ENCODE data around the gene CBLN1. TPM values are rescaled to one million over a fixed set of nuclear protein-coding genes. Genes with fewer than 3 reads are reported as not detected.

The CBLN1 gene
- total RNA-seq (not detected), polyA plus RNA-seq (not detected)

DNA sequence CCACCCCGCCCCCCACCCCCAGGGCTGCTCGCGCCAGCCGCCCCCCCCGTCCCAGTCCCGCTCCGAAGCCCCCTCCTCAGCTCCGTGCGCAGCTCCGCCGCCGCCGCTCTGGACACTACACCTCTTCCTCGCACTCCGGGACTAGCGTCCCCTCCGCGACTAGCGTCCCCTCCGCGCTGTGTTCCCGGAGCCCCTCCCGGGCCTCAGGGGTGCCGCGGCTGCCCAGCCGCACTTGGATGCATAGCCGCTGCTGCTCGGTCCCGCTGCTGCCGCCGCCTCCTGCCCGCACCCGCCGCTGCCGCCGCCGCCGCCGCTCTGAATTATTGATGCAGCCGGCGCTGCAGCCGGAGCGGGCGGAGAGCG lies at the start of gene CBLN1:
Gene CBLN1, minus strand, starts transcription at position 359 of the 363 bp plus-strand sequence. CDS start 373 bp downstream, outside the sequence.
- no peak within 1 kb of the TSS for H3K27ac ChIP-seq (ENCODE audit: low read depth, low read length)
- H3K9me3 Mint-ChIP-seq = peaks cover 0 to 11% (median 7%) of the 10 kb centered on the region in 5 donors
- no peak within 1 kb of the TSS for H3K4me3 ChIP-seq (ENCODE audit: low read length)
- no peak within 1 kb of the TSS for H3K27ac Mint-ChIP-seq
- H3K36me3 Mint-ChIP-seq = no peaks in the 10 kb centered on the region
- peak within 1 kb of the TSS in 6 of 7 donors; percentile 39 to 74 (median 54) for H3K4me3 Mint-ChIP-seq
- peaks cover 4 to 10% (median 5%) of the 10 kb centered on the region in 3 donors for H3K4me1 Mint-ChIP-seq
- CTCF ChIA-PET = no interaction called here
- H3K27me3 ChIP-seq (ENCODE audit: insufficient read depth, low read length, poor library complexity, severe bottlenecking) = peaks cover 14% of the 10 kb centered on the region
- POLR2A ChIA-PET = no interaction called here
- H3K9me3 ChIP-seq (ENCODE audit: low read length) = no peaks in the 10 kb centered on the region
- peaks cover 44 to 71% of the 10 kb centered on the region in 2 donors for H3K27me3 Mint-ChIP-seq
- H3K36me3 ChIP-seq (ENCODE audit: insufficient read depth, low read length) = no peaks in the 10 kb centered on the region
- DNase-seq = no peak
- H3K4me1 ChIP-seq (ENCODE audit: insufficient read depth, low read length) = no peaks in the 10 kb centered on the region

DNA sequence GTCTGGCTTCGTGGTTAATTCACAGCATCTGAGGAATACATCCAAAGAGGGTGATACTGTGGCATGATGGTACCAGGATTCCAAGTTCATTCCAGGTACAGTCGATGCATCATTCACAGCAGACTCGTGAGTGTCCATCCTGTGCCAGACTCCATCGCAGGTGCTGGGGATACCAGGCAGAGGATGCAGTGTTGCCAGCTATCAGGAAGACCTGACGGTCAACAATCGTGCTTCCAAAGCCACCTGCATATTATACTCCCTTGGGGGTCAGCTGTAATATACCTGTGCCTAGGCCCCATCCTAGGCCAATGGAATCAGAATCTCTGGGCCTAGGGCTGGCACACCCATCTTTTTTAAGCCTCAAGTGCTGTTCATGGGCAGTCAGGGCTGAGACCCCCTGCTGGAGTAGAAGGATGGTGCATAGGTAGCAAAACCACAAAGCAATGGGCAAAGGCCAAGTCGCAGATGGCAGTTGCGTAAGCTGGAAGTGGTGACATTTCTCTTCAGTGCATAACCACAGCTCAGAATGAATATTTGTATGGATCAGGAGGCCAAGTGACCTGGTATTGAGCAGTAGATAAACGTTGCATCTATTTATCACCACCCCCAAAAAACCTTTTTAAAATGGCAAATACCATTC lies 49.0 kb upstream of the CBLN1 start:
- H3K36me3 Mint-ChIP-seq = no peaks in the 10 kb centered on the region
- H3K4me3 Mint-ChIP-seq = no peak overlapping the region
- CTCF ChIA-PET = no interaction called here
- Histone ChIP-seq H3K27ac (ENCODE audit: low read depth, low read length) (no peak overlapping the region), H3K4me3 (ENCODE audit: low read length) (no peak overlapping the region), H3K4me1 (ENCODE audit: insufficient read depth, low read length) (no peaks in the 10 kb centered on the region), H3K27me3 (ENCODE audit: insufficient read depth, low read length, poor library complexity, severe bottlenecking) (no peaks in the 10 kb centered on the region), H3K36me3 (ENCODE audit: insufficient read depth, low read length) (no peaks in the 10 kb centered on the region), H3K9me3 (ENCODE audit: low read length) (no peaks in the 10 kb centered on the region)
- DNase-seq = no peak
- H3K27me3 Mint-ChIP-seq = peaks cover 0 to 5% of the 10 kb centered on the region in 2 donors
- POLR2A ChIA-PET = no interaction called here
- no peaks in the 10 kb centered on the region for H3K4me1 Mint-ChIP-seq
- H3K9me3 Mint-ChIP-seq = peaks cover 0 to 2% (median 0%) of the 10 kb centered on the region in 5 donors
- H3K27ac Mint-ChIP-seq = no peak overlapping the region

DNA sequence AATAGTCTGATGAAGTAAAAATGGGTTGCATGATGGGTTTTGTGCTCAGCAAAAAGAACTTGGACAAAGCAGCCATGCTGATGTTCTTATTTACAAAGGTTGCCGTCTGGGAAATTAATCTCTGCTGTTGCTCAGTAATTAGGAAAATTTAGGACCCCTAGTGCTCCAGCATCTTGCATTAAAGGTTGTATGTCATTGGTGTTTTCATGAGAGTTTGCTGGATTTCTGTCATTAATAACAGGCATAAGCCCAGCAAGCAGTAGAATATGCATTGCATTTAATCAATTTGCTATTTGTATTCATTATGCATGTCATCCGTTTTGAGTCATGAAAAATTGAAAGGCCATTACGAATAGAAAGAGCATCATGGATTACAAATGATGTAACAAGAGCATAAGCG lies 46.7 kb upstream of the CBLN1 start:
- DNase-seq = no peak
- no peaks in the 10 kb centered on the region for H3K9me3 ChIP-seq (ENCODE audit: low read length)
- CTCF ChIA-PET = no interaction called here
- Mint-ChIP-seq H3K36me3 (no peaks in the 10 kb centered on the region), H3K27me3 (peaks cover 0 to 3% of the 10 kb centered on the region in 2 donors), H3K9me3 (peaks cover 0 to 2% (median 0%) of the 10 kb centered on the region in 5 donors), H3K4me3 (no peak overlapping the region), H3K27ac (no peak overlapping the region), H3K4me1 (no peaks in the 10 kb centered on the region)
- no peak overlapping the region for H3K4me3 ChIP-seq (ENCODE audit: low read length)
- H3K27me3 ChIP-seq (ENCODE audit: insufficient read depth, low read length, poor library complexity, severe bottlenecking) = no peaks in the 10 kb centered on the region
- POLR2A ChIA-PET = no interaction called here
- H3K4me1 ChIP-seq (ENCODE audit: insufficient read depth, low read length) = no peaks in the 10 kb centered on the region
- H3K27ac ChIP-seq (ENCODE audit: low read depth, low read length) = no peak overlapping the region
- no peaks in the 10 kb centered on the region for H3K36me3 ChIP-seq (ENCODE audit: insufficient read depth, low read length)

DNA sequence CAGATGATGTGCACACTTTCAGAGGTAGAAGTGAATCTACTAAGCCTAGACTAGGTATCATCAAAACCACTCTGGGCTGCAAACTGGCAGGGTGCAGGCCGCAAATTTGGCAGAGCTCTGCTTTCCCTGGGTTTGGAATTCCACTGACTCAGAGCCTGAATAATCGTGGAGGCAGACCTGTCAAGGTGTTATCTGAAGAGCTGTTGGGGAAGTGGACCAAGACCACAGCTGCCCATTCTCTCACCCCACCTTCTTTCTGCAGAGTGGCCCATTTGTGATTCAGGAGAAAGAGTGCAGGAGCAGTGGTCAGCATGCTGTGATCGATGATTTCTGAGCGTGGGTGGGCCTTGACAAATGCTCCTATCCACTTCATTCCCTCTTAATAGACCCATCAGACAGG lies 45.8 kb upstream of the CBLN1 start:
- CTCF ChIA-PET = no interaction called here
- H3K27me3 Mint-ChIP-seq = peaks cover 0 to 3% of the 10 kb centered on the region in 2 donors

DNA sequence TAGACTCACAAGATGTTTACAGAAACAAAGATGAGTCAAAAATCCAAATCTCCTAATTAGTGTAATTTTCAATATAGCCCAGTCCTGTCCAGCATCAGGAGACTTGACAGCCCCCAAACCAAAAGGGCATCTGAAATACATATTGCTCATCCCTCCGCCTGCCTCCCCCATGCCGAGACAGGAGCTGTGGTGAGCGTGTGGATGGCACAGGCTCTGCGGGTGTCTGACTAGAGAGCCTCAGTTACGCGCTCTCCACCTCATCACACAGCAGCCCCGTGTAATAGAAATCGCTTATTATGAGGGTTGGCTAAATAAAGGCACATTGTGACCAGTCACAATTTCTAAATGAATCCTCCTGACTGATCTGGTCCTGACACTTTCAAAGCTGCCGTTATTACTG lies 43.1 kb upstream of the CBLN1 start:
- POLR2A ChIA-PET = no interaction called here
- H3K4me1 ChIP-seq (ENCODE audit: insufficient read depth, low read length) = no peaks in the 10 kb centered on the region
- H3K4me3 ChIP-seq (ENCODE audit: low read length) = no peak overlapping the region
- Mint-ChIP-seq H3K4me1 (no peaks in the 10 kb centered on the region), H3K36me3 (no peaks in the 10 kb centered on the region), H3K9me3 (peaks cover 0 to 11% (median 4%) of the 10 kb centered on the region in 5 donors), H3K27me3 (peaks cover 0 to 3% of the 10 kb centered on the region in 2 donors), H3K27ac (no peak overlapping the region), H3K4me3 (no peak overlapping the region)
- H3K27me3 ChIP-seq (ENCODE audit: insufficient read depth, low read length, poor library complexity, severe bottlenecking) = no peaks in the 10 kb centered on the region
- H3K36me3 ChIP-seq (ENCODE audit: insufficient read depth, low read length) = no peaks in the 10 kb centered on the region
- no peak overlapping the region for H3K27ac ChIP-seq (ENCODE audit: low read depth, low read length)
- no peaks in the 10 kb centered on the region for H3K9me3 ChIP-seq (ENCODE audit: low read length)
- CTCF ChIA-PET = no interaction called here
- DNase-seq = no peak

More for the DNA sequence above, 45.8 kb upstream of the CBLN1 start:
- Mint-ChIP-seq H3K27ac (no peak overlapping the region), H3K4me1 (no peaks in the 10 kb centered on the region), H3K4me3 (no peak overlapping the region), H3K9me3 (peaks cover 0 to 2% (median 0%) of the 10 kb centered on the region in 5 donors), H3K36me3 (no peaks in the 10 kb centered on the region)
- Histone ChIP-seq H3K4me1 (ENCODE audit: insufficient read depth, low read length) (no peaks in the 10 kb centered on the region), H3K27ac (ENCODE audit: low read depth, low read length) (no peak overlapping the region), H3K36me3 (ENCODE audit: insufficient read depth, low read length) (no peaks in the 10 kb centered on the region), H3K27me3 (ENCODE audit: insufficient read depth, low read length, poor library complexity, severe bottlenecking) (no peaks in the 10 kb centered on the region), H3K9me3 (ENCODE audit: low read length) (no peaks in the 10 kb centered on the region), H3K4me3 (ENCODE audit: low read length) (no peak overlapping the region)
- no peak for DNase-seq
- POLR2A ChIA-PET = no interaction called here

DNA sequence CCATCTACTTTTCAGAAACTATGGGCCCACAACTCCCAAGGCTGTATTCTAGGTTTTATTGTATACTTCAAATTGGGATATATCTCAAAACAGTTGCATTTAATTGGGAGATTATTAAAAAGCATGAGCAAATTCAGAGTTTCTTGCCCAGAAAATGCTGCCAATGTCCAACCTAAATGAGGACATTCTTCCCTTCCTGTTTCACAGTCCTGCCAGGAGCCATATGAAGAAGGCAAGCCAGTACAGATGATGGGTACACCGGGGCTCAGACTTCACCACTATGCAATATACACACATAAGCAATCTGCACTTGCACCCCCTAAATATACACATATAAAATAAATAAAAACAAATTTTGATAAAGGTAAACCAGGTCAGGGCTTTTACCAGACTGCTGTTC lies 34.0 kb upstream of the CBLN1 start:
- no peaks in the 10 kb centered on the region for H3K4me1 Mint-ChIP-seq
- H3K4me1 ChIP-seq (ENCODE audit: insufficient read depth, low read length) = no peaks in the 10 kb centered on the region
- peaks cover 4 to 5% of the 10 kb centered on the region in 2 donors for H3K27me3 Mint-ChIP-seq
- no peak for DNase-seq
- H3K36me3 Mint-ChIP-seq = no peaks in the 10 kb centered on the region
- H3K36me3 ChIP-seq (ENCODE audit: insufficient read depth, low read length) = no peaks in the 10 kb centered on the region
- ChIA-PET CTCF (no interaction called here), POLR2A (no interaction called here)
- no peak overlapping the region for H3K27ac Mint-ChIP-seq
- H3K4me3 Mint-ChIP-seq = no peak overlapping the region
- no peak overlapping the region for H3K4me3 ChIP-seq (ENCODE audit: low read length)
- peaks cover 1 to 14% (median 8%) of the 10 kb centered on the region in 5 donors for H3K9me3 Mint-ChIP-seq
- no peak overlapping the region for H3K27ac ChIP-seq (ENCODE audit: low read depth, low read length)
- no peaks in the 10 kb centered on the region for H3K9me3 ChIP-seq (ENCODE audit: low read length)
- H3K27me3 ChIP-seq (ENCODE audit: insufficient read depth, low read length, poor library complexity, severe bottlenecking) = no peaks in the 10 kb centered on the region

DNA sequence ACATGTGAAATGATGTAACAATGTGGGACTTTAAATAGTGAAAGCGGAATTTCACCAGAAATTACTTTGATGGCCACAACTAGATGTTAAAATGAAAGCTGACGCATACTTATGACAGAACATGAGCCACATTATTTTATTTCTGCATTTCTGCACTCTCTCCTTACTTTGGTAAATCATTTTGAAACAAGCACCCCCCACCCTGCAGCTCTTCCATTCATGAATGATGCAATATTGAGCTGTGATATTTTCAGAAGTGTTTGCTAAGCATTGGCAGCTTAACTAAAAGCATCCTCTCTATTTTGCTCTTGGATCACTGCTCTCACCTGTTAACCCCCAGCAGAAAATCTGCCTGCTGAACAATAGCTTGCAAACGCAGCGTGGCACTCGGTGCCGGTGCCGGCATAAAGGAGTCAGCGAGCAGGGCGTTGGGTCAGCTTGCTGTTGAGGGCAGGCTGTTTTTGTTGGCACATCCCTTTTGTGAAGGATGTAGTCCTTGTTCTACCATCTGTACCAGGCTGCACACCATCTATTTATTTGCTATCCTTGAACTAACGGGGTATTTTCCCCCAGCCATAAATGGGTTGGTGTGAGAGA lies 30.8 kb upstream of the CBLN1 start:
- peaks cover 0 to 5% (median 2%) of the 10 kb centered on the region in 5 donors for H3K9me3 Mint-ChIP-seq
- no peaks in the 10 kb centered on the region for H3K4me1 Mint-ChIP-seq
- H3K27ac Mint-ChIP-seq = no peak overlapping the region
- Histone ChIP-seq H3K36me3 (ENCODE audit: insufficient read depth, low read length) (no peaks in the 10 kb centered on the region), H3K4me3 (ENCODE audit: low read length) (no peak overlapping the region), H3K27ac (ENCODE audit: low read depth, low read length) (no peak overlapping the region), H3K9me3 (ENCODE audit: low read length) (no peaks in the 10 kb centered on the region), H3K4me1 (ENCODE audit: insufficient read depth, low read length) (no peaks in the 10 kb centered on the region), H3K27me3 (ENCODE audit: insufficient read depth, low read length, poor library complexity, severe bottlenecking) (no peaks in the 10 kb centered on the region)
- ChIA-PET POLR2A (no interaction called here), CTCF (no interaction called here)
- no peak for DNase-seq
- no peaks in the 10 kb centered on the region for H3K36me3 Mint-ChIP-seq
- peaks cover 4 to 7% of the 10 kb centered on the region in 2 donors for H3K27me3 Mint-ChIP-seq
- H3K4me3 Mint-ChIP-seq = no peak overlapping the region

DNA sequence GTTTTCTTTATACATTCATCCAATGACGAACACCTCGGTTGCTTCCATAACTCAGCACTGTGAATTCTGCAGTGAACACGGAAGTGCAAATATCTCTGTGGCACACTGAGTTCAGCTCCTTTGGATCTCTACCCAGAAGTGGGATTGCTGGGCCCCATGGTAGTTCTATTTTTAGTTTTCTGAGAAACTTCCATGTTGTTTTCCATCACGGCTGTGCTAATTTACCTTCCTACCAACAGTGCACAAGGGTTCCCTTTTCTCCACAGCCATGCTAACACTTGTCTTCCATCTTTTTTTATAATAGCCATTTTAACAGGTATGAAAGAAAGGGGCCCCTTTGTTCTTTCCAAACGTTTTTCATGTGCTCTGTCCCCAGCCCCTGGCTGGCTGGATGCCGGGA lies 30.2 kb upstream of the CBLN1 start:
- Mint-ChIP-seq H3K9me3 (peaks cover 0 to 5% (median 2%) of the 10 kb centered on the region in 5 donors), H3K36me3 (no peaks in the 10 kb centered on the region), H3K4me1 (no peaks in the 10 kb centered on the region), H3K4me3 (no peak overlapping the region), H3K27me3 (peaks cover 4 to 7% of the 10 kb centered on the region in 2 donors), H3K27ac (no peak overlapping the region)
- H3K27me3 ChIP-seq (ENCODE audit: insufficient read depth, low read length, poor library complexity, severe bottlenecking) = no peaks in the 10 kb centered on the region
- H3K9me3 ChIP-seq (ENCODE audit: low read length) = no peaks in the 10 kb centered on the region
- H3K36me3 ChIP-seq (ENCODE audit: insufficient read depth, low read length) = no peaks in the 10 kb centered on the region
- ChIA-PET POLR2A (no interaction called here), CTCF (no interaction called here)
- no peaks in the 10 kb centered on the region for H3K4me1 ChIP-seq (ENCODE audit: insufficient read depth, low read length)
- H3K4me3 ChIP-seq (ENCODE audit: low read length) = no peak overlapping the region
- no peak overlapping the region for H3K27ac ChIP-seq (ENCODE audit: low read depth, low read length)
- DNase-seq = no peak

Data from CD8-positive, alpha-beta memory T cell (primary cell).